Kasumi-1 (cell line): ENCODE results near the gene CLOCK.

Experiments
- DNase-seq, 2 experiments: peaks; one replicate each; lab custom pipeline; 2025; lab: John Stamatoyannopoulos, UW

The CLOCK gene

GRCh38 chr4:55475394-55476243 lies 71.1 kb downstream of the CLOCK start:
- no peak for DNase-seq

- DNase-seq = no peak
Observed at GRCh38 chr4:55469979-55470378, 76.7 kb downstream of the CLOCK start.

- no peak for DNase-seq
Observed at GRCh38 chr4:55468724-55469123, 78.0 kb downstream of the CLOCK start.

- no peak for DNase-seq
Observed at GRCh38 chr4:55466001-55466400, 80.7 kb downstream of the CLOCK start.

- no peak for DNase-seq
Observed at GRCh38 chr4:55458611-55459010, 88.1 kb downstream of the CLOCK start.

GRCh38 chr4:55458164-55458563 lies 88.5 kb downstream of the CLOCK start:
- DNase-seq = no peak

- DNase-seq = no peak
Observed at GRCh38 chr4:55450566-55450965, 96.1 kb downstream of the CLOCK start.

- DNase-seq = no peak
Observed at GRCh38 chr4:55447831-55448230, 98.9 kb downstream of the CLOCK start.

- DNase-seq = no peak
Observed at GRCh38 chr4:55447108-55447708, 99.5 kb downstream of the CLOCK start.

GRCh38 chr4:55446578-55446922 lies 100.2 kb downstream of the CLOCK start:
- no peak for DNase-seq

GRCh38 chr4:55445921-55446577 lies 100.7 kb downstream of the CLOCK start:
- peak; percentile 24 to 50 for DNase-seq

- DNase-seq = peak; percentile 58 to 74
Observed at GRCh38 chr4:55444827-55445226, 101.9 kb downstream of the CLOCK start.

- no peak for DNase-seq
Observed at GRCh38 chr4:55442541-55442940, 104.2 kb downstream of the CLOCK start.

GRCh38 chr4:55440786-55441185 lies 105.9 kb downstream of the CLOCK start:
- no peak for DNase-seq

GRCh38 chr4:55439023-55439422 lies 107.7 kb downstream of the CLOCK start:
- DNase-seq = no peak

GRCh38 chr4:55438314-55438713 lies 108.4 kb downstream of the CLOCK start:
- no peak for DNase-seq

- no peak for DNase-seq
Observed at GRCh38 chr4:55437823-55438222, 108.9 kb downstream of the CLOCK start.

- DNase-seq = no peak
Observed at GRCh38 chr4:55437356-55437796, 109.3 kb downstream of the CLOCK start.

- DNase-seq = peak; percentile 91 to 95
Observed at GRCh38 chr4:55435141-55435841, 111.4 kb downstream of the CLOCK start.

GRCh38 chr4:55431710-55432336 lies 114.9 kb downstream of the CLOCK start:
- DNase-seq = no peak

GRCh38 chr4:55424791-55425190 lies 121.9 kb downstream of the CLOCK start:
- DNase-seq = no peak

- no peak for DNase-seq
Observed at GRCh38 chr4:55416176-55416575, 130.5 kb downstream of the CLOCK start.
